HCEC 1CT (cell line): ENCODE measurements around the gene LINGO1.

Experiments used
- DNase-seq: peaks from one replicate; pipeline ENCODE4 v3.0.0-alpha.2; 2017

LINGO1 gene

DNA sequence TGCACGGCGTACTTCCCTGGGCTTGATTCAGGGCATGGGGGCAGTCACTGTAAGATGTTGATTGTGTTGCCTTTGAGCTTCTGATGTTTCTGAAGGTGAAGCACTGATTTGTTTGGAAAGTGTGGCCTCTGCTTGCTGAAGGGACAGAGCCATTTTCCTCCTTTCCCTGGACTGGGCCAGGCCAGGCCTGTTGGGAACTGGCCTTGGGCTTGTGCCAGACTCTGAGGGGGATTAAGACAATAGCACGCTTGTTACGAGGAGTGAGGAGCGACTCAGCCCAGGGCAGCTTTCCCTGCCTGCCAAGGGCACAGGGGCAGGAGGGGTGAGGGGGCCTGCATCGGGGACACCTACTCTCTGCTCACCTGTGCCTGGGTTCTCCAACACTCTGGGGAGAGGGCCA is 42.9 kb downstream of the LINGO1 start:
- no peak for DNase-seq

DNA sequence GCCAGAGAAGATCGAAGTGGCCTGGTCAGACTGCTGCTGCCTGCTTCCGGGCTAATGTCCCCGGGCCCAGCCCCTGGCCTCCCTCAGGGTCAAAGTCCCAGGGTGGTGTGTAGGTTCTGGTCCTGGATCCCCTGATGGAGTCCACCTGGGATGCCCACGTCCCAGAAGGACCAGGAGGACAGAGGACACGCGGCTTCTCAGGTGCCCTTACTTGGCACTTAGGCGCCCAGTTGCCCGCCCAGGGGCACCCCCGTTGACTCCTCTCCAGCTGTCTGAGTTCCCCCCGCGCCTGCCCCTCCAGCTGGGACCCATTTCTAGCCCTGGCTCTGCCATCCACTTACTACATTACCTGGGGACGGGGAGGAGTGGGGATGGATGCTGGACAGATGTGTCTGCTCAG is 44.6 kb downstream of the LINGO1 start:
- DNase-seq: no peak

DNA sequence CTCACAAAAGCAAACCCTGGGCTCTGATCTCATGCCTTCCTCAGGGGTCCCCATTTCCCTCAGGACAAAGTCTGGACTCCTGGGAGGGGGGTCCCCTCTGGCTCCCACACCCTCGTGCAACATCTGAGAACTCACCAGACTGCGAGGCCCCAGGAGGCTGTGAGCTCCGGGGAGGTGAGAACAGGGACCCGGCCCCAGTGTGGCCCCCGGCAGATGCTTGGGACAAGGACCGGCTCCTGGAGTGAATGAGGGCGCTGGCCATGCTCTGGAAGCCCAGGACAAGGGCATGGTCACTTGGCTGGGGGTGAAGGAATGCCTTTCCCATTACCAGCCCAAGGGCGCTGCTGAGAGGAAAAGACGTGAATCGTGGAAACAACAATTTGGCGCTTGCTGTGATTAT is 48.0 kb downstream of the LINGO1 start:
- DNase-seq: no peak

DNA sequence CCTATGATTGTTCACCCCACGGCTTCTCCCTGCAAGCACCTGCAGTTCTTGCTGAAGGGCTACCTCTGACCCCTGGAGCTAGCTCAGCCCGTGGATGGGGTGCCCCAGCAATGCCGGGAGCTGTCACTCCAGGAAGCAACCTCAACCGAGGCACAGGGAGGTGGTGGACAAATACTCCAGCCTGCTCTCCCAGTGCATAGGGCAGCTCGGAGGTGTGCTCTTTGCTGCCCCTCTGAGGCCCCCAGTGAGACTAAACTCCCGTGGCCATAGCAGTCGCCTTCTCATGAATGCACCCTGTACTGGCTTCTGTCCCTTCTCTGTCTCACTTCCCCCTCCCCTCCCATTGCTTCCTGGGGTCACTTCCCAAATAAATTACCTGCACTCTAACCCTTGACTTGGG is 48.5 kb downstream of the LINGO1 start:
- no peak for DNase-seq

DNA sequence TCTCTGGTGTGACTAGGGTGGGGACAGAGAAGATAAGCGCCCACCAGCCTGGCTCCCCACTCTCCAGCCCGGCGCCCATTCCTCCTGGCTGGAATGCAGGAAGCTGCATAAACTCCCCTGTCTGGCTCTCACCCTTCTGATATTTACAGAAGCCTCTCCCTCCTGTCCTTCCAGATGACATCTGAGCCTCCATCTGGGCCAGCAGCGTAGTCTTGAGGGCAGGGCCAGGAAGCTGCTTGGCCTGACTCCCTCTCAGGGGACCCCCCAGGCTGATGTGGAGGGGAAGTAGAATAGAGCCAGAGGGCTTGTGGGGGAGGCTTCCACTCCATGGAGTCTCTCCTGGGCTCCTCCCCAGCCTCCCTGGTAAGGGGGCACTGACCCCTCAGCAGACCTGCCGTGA is 49.9 kb downstream of the LINGO1 start:
- no peak for DNase-seq

DNA sequence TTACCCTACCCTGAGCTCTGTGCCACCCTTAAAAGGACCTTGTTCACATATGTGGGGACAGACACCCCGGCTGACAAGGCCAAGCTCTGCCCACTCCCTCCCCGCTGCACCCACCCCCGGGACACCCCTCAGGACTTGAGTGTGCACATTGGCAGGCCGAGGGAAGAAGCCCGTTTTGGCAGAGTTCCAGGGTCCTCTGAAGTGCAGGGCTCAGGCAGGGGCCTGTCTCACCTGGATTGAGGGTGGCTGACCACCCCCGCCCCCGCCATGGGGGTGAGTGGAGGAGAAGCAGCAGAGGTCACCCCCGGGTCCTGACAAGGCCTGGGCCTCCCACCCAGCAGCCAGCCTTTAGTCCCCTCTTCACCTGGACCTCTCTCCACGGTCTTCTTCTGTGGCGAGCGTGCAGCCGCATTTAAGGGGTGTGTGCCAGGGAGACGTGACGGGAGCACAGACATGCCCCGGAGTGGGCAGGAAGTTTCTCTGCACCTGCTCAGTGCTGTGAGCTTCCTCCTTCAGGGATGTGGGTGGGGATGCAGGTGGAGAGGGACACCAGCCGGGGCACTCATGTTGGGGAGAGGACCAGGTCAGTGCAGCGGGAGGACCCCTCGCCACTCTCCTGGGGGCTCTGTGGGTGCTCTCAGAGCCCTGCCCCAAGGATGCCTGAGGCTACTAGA is 50.7 kb downstream of the LINGO1 start:
- no peak for DNase-seq

DNA sequence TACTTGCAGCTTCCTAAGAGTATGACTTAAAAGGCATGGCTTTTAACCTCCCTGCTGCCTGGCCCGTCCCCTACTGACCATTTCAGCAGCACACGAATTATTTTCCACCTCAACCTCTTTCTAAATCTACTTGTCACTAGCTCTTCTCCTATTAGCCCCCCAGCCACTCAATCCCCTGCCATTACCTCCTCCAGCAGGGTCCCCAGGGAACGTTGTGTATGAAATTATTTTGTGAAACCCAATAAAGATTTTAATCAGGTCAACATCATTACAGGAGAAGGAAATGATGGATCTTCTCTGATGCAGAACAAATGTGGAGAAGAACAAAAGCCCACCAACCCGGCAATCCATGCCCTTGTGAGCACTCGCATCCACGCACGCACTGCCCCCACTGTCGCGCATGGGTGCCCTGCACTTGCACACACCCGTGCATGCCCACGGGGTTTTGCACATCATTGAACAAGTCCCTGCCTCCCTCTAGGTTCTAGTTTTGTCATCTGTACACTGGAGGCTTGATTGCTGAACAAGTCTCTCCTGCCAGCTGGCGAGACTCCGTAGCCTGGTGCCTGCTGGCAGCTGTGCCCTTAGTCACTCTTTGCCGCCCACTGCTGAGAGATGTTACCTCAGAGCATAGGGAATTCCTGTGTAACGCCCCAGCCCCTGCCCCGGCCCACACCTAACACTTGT is 51.6 kb downstream of the LINGO1 start:
- DNase-seq: no peak

DNA sequence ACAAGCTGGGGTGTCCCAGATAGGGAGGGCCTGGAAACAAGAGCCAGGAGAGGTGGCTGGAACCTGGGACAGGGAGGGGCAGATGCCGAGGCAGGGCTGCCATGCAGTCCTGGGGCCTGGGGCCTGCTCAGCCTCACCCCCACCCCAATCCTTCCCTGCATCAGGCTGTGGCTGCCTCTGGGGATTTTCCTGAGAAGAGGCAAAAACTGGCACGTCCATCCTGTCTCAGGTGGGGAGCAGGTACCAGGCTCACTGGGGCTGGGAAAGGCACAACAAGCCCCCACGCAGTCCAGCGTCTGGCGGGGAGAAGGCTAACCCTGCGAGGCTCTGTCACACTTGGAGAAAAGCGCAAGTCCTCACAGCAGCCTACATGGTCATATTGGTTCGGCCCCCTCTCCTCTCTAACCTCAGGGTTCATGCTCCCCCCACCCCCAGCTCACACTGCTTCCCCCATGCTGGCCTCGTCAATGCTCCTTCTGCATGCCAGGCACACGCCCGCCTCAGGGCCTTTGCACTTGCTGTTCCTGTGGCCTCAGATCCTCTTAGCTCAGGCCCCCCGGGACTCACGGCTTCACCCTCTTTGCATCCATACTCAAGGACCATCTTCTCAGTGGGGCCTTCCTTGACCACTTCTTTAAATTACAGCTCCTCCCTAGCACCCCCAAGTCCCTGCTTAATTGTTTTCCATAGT is 53.1 kb downstream of the LINGO1 start:
- no peak for DNase-seq

DNA sequence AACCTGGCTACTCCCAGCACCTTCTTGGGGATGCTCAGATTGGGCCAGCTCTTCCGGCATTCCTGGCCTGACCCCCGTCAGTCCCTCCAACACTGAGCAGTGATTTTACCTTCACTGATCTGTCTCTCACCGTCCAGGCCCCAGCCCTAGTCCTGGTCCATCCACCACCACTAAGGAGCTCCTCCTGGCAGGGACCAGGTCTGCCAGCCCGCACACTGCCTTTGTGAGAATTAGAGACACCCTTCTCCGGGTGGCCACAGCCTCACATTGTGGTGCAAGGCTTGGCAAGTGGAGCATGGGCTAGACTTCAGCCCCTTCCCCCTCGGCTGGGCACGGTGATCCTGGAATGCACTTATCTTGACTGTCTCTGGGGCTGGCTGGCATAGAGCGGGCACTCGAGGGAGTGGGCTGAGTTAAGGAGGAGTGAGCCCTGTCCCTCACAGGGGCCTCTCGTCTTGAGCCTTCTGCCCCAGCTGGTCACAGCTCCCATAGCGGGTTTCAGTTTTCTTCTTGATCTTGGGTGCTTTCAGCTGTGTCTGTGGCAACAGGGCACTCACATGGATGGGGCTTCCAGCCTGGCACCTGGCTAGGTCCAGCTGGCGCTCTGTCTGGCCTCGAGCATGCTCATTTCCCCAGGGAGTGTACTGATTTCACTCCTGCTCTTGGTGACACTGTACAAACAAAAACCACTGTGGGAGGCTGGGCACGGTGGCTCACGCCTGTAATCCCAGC is 53.9 kb downstream of the LINGO1 start:
- no peak for DNase-seq

DNA sequence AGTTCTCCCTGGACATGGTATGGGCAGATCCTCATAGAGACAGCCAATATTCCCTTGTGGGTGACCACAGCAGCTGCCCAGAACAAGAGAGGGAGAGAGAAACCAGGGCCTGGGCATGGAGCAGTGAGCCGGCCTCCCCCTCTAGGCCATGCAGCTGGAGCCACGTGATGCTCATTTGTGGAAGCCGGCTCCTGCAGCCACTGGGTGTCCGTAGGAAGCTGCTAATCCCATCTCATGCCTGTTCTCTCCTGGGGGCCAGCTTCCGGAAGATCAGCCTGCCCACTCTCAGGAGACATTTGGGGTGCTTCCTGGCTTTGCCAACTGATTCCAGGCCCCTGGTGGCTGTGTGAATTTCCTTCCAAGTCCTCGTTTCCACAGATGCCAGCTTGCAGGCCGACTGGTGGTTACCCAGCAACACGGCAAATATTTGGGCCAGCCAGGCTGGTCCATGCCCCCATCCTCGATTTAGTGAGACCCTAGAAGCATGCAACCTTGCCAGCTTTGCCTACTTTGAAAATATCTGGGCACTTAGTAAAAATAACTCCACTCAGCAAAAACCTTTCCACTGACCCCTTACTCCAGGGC is 55.3 kb downstream of the LINGO1 start:
- DNase-seq: no peak

DNA sequence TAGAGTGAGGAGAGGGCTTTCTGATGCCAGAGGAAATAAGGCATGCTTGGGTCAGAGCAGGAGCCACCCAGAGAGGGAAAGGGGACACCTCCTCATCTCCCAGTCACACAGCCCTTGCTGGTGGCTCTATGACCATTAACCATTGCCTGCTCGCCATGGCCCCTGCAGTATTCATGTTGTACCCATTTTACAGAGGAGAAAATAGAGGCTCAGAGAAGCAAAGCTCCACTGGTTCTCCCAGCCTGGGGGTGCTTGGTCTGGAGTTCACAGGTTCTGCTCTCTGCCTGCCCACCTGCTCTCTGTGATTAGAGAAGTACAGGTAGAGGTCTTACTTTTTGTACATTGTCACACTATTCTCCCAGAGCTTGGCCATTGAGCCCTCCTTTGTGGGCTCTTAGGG is 56.2 kb downstream of the LINGO1 start:
- no peak for DNase-seq

DNA sequence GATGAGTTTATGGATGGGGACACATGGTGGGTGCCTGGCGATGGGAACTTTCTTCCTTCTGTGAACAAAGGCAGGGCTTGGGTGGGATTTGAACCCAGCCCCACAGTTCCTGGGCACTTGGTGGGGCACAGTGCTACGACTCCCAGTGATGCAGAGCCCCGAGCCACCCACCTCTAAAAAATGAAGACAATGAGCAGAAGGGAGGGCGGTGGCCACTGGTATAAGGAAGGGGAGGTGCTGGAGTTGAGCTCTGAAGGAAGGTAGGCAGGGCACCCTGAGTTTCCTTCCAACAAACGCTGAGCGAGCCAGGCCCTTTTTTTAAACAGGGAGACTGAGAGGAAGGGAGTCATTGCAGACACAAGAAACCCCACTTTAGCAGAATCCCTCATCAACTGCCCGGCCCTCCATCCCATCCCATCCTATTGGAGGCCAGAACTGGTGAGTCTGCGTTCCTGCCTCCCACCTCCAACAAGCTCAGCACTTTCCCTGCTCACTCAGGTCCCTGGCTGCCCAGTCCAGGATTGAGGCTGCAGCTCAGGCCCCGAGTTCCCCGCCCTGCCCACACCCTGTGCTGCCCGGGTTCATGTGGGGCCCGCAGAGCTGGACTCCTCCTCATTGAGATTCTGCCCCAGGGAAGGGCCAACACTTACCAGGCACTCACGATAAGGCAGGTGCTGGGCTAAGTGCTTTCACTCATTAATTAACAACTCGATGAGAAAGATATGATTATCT is 57.3 kb downstream of the LINGO1 start:
- DNase-seq: no peak

DNA sequence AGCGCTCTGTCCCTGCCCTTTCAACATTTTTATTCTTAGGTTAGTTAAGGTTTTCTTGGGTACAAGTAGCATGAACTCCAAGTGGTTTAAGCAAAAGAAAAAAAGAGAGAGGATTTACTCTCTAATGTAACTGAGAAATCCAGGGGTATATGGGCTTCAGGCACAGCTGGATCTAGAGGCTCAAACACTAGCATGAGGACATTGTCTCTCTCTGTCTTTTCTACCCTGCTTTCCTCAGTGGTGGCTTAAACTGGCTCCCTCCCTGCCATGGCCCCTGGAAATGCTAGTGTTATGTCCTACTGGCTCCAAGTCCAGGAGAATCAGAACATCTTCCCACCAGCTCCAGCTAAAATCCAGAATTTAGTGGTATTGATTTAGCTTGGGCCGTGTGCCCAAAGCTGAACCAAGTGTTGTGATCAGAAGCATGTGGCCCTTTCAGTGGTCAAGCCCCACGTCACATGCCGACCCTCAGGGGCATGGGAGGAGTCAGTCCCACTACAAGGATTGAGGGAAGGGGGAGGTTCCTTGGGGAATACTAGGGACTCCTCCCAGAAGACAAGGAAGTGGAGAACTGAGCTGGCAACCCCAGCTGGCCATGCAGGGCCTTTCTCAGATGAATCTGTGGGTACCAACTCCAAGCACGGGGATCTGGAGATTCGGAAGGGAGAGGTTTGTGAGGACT is 58.0 kb downstream of the LINGO1 start:
- DNase-seq: no peak

DNA sequence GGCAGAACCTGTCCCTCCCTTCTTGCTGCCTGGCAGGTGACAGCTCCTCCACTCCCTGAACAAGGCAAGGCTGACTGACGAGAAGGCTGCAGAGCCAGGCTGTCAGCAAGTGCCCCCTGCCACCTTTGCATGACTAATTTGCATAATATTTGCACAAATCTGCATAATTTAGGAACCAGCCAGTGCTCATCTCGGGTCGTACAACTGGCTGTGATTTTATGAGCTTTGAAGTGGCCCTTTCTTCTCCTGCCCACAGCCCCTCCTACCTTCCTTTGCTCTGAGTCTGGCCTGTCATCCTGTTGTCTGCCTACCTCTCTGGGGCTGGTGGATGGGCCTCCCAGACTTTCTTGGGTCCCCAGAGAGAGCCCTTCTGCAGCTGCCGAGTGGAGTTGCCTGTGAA is 58.9 kb downstream of the LINGO1 start:
- DNase-seq: no peak

DNA sequence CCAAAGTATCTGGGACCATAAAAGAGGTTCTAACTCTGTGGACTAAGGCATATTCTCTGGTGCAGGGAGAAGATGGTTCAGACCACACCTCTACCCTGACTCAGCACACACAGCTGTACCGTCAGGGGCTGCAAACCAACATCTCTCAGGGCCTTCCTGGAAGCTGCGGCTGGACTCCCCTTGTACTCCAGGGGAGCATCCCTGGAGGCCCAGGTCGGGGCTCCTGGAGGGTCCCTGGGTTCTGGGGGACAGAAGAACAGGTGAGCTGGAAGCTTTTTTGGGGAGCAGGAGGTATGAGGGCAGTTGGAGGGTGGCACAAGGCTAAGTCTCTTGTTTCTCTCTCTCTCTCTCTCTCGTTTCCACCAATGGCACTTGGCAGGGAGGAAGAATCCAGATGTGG is 60.5 kb downstream of the LINGO1 start:
- no peak for DNase-seq

DNA sequence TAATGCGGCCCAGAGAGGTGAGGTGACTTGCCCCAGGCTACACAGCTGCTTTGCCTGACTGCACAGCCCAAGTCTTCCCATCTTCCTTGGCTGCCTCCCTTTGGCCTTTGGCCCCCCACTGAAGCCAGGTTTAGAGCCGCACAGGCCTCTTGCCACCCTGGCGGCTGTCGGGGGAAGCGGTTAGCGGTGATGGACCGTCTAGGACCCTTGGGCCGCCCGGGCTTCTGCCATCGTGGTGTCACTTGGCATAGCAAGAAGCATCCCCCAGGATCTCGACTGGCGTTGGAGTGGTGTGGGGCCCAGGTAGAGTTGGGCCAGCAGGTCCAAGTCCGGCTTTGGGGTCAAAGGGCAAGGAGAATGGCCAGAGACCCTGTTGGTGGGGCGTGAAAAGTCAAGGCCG is 61.0 kb downstream of the LINGO1 start:
- DNase-seq: no peak

DNA sequence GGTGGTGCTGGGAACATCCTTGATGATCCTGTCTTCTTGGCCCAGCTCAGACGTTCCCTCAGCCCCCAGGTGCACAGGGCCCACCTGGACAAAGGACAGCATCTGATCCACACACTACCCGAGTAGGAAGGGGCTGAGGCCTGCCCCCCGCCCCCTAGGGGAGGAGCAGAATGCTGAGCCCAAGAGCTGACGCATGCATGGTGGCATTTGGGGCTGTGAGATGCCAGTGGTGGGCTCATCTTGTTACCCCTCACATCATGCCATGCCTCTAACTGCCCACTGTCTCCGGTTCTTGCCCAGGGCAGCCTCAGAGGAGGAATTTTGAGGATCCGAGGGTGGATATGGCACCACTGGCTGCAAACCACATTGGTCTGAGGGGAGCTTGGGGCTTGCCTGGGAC is 61.5 kb downstream of the LINGO1 start:
- DNase-seq: no peak

DNA sequence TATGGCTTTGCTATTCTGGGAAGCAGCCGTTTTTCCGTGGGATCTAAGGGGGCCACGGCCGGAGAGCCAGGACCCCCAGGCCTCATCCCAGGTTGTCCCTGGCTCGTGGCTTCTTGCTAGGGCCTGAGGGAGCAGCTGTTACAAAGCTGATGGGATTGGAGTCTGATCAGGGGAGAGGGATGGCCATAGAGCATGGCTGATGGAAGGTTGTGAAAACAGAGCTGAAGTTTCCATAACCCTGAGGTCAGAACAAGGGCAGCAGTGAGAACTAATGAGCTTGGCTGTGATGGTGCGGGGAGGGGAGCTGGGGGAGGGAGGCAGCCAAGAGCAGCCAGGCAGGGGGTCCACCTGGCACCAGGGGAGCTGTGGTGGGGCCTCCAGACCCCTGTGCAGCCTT is 63.0 kb downstream of the LINGO1 start:
- no peak for DNase-seq

DNA sequence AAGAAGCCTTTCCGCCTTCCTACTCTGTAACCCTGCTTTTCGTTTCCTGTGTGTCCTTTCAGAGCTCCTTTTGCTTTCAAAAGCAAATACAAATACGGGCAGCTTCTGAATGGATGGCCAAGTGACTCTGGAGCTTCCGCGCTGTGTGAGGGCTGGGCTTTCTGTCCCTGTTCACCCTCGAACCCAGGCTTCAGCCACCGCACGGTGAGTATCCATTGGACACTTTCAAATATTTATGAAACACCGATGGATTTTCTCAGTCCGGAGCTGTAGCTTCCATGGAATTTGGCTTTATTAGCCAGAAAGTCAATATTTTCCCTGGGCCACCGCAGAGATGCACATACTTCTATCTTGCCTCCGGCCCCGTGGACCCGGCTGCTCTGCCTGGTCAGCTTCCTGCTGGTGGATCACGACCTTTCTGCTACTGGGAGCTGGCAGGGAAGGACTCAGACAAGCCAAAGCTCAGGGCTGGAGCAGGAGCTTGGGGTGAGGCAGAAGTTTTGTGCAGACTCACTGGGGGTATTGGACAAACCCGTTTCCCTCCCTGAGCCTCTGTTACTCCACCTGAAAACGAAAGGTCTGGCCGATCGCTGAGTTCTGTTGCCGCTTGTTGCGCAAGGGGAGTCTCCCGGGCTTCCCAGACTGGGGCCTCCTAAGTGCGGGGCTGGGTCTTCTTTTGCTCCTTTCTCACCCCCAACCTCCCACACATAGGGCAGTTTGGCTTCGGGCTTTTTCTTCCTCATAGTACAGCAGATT is 63.6 kb downstream of the LINGO1 start:
- DNase-seq: no peak

DNA sequence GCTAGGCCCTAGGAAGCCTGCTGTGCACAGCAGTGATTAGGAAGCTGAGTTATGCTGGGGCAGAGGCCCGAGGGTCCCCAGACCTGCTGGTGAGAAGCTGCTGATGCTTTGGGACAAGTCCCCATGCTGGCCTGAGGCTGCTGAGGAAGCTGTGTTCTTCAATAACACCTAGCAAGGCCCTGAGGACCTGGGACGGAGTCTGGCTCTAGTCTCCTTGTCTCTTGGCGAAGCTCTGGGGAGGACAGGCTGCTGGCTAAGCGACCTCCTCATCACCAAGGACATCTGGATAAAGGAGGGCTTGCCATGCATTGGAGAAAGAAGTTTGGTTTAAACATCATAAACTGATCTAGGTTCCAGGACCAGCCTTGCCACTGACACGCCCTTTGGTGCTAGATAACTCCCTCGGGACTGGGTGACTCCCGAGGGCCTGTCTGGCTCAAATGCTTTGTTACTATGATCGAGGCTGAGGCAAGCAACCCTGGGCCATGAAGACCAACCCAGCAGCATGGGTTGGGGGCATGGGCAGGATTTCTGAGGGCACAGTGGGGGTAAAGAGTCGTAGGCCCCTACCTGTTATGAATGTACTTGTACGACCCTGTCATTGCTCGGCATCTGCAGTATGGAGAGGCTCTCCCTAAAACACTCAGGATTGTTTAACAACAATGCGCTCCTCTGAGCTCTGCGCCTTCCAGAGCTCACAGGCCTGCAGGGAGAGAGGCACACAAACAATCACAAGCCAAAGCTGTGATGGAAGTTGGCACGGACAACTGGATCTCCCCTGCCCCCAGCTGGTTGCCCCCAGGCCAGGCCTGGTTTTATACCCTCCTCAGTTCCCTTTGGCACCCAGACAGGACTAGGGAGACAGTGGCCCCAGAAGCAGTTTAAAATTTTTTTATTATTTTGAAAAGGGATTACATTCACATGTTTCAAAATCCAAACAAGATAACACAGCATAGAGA is 64.4 kb downstream of the LINGO1 start:
- DNase-seq: no peak
